GM18526 (cell line): ENCODE measurements around the gene CAMK2B.

ENCODE experiments used
- POLR2A ChIP-seq: IDR thresholded peaks from 3 replicates; pipeline ENCODE4 v1.6.1; 2011; ENCODE audit not compliant: insufficient read length; ENCODE audit errors: extremely low read depth

CAMK2B gene

DNA sequence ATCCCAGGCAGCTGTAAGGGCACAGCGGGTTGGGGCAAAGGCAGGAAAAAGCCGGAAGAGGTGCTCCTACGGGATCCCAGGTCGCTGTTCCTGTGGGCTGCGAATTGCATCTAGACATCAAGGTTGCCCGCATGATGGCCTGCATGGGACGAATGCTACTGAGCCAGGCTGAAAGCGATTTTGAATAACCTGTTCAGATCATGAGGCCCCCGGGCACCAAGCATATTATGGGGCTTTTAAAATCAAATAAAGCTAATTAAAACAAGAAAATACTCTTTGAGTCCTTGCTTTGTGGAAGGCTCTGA lies 37.1 kb downstream of the CAMK2B start:
- no peak for TF ChIP-seq POLR2A

DNA sequence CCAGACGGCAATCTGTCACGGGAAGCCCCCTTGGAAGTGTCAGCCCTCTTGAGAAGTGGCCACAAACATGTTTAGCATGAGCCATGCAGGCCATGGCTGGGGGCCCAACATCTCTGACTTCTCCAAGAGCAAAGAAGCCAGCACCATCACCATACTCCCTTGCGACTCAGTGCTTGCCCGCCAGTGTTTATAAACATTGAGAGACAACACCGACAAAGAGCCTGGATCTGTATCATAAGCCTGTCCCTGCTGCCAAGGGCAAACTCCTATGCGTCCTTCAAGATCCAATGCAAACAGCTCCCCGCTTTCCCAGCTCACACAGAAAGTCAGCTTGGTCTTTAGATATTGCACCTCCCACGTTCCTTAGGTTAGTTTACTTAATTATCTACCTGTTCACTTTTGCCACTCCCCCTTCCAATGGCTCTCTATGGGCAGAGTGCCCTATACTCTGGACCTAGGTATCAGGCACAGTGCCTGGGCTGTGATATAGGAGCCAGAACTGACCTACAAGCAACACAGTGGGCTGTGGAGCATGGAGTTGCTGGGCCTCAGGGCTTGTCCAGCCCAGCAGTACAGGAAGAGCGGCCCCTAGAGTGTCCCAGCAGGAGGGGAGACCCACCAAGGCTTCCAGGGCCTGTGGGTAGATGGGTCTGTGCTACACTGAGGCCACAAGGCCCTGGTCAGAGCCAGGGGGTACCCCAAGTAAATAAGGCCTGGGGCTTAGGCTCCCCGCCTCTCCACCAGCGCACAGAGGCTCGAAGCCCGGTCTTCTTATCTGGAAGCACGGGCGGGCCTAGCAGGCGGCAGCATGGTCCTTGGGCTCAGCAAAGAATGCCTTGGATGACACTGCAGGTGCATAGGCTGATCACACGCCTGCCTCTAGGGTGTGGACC lies 37.7 kb downstream of the CAMK2B start:
- TF ChIP-seq POLR2A: no peak

DNA sequence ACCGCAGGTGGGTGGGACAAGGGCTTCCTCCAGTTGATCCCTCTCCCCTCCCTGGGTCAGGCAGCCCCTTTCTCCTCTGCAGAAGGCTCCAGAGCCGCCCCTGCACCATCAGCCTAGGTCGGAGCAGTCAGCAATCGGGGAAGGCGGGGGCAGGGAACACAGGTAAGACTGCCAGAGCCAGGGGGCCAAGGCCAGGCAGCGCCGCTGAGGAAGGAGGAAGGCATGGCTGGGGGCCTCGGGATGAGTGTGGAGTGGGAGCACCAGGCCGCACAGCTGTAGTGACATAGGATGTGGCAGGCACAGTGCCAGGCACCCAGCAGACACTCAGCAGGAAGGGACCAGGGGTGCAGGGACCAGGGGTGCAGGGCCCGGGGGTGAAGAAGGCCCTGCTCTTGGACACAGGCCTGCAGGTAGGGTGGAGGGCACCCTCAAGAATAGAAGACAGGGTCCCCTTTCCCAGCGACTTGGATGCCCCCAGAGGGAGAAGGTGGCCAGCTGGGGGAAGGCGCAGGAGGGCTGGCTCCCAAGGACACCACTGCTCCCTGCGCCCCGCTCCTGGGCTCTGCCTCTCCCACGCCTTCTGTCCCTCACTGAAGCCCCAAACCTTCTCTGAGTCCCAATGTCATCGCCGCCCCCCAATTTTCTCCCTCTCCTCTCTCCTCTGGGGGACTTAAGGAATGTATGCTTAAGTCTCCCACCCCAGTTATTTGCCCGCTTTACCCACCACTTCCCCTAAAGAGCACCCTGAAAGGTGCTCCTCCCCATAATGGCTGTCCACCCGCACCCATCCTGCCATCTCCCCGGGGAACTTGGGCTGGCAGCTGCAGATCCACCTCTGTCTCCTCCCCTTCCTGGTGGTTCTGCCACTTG lies 38.5 kb downstream of the CAMK2B start:
- TF ChIP-seq POLR2A: no peak

DNA sequence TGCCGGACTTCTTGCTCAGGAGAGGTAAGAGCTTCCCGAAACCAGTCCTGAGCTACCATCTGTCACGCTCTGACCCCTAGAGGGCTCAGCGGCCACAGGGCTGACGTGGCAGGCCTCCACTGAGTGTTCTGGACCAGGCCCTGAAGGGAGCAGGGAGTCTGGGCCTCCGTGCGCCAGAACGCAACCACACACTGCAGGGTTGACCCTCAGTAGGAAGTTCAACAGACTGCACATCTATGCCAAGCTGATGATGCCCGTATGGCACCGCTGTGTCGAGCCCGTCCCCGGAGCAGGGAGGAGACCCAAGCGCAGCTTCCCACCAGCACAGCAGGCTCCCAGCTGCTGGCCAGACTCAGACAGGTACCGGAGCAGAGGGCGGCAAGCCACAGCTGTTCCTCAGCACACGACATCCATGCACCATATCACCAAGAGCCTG lies 39.2 kb downstream of the CAMK2B start:
- no peak for TF ChIP-seq POLR2A

DNA sequence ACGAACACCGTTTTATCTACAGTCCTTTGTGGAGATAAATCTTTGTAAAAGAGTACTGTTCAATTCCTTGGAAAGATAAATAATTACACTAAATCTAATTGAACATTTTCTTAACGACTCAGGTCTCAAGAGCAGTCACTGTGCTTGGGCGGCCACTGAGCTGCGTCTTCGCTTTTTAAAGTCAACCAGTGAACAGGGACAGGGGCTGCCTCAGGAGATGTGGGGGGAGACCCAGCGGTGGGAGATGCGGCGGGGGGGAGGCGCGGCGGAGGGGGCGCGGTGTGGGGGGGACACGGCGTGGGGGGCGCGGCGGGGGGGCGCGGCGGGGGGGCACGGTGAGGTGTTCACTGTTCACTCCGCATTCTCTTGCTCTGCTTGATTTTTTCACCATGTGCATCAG lies 39.8 kb downstream of the CAMK2B start:
- no peak for TF ChIP-seq POLR2A

DNA sequence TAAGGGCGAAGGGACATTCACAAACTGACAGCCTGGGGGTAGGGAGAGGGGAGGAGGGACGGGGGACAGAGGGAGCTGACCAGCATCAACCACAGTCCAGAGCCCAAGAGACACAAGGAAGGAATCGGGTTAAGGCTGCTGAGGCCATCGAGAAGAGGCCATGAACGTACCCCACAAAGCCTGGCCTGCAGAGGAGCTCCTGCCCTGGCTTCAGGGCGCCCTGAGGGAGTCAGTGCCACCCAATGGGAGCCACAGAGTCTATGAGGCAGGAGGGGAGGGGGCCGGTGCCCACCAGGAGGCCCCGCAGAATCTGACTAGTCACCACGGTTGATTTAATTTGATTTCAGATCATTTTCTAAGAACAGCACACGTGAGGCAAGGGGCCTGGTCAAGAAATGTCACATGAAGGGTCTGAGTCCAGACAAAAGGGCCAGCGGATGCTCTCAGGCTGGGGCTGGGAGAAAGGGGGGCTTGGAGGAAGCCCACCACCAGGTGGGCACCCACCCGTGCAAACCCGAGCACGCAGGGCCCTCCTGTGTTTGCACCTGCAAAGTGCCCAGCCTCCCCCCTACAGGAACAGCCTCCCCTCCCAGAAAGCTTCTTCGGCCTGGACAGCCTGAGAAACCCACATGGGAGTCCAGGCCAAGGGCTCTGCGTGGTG lies 40.4 kb downstream of the CAMK2B start:
- no peak for TF ChIP-seq POLR2A

DNA sequence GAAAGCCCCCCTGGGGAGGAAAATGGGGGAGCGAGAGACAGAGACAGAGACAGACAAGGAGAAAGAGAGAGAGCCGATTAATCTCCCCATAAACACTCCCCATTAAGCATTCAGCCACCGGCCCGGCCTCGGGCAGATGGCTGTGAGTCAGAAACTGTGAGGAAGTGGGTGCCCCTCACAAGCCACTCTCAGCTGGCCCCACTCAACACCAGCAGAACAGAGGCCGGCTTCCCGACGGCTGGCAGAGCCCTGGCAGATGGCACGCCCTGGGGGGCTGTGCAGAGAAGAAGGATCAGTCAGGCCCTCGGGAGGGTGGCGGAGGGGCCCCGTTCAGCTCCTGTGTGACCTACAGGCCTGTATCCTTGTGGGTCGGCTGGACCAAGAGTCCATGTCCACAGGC lies 41.2 kb downstream of the CAMK2B start:
- no peak for TF ChIP-seq POLR2A

DNA sequence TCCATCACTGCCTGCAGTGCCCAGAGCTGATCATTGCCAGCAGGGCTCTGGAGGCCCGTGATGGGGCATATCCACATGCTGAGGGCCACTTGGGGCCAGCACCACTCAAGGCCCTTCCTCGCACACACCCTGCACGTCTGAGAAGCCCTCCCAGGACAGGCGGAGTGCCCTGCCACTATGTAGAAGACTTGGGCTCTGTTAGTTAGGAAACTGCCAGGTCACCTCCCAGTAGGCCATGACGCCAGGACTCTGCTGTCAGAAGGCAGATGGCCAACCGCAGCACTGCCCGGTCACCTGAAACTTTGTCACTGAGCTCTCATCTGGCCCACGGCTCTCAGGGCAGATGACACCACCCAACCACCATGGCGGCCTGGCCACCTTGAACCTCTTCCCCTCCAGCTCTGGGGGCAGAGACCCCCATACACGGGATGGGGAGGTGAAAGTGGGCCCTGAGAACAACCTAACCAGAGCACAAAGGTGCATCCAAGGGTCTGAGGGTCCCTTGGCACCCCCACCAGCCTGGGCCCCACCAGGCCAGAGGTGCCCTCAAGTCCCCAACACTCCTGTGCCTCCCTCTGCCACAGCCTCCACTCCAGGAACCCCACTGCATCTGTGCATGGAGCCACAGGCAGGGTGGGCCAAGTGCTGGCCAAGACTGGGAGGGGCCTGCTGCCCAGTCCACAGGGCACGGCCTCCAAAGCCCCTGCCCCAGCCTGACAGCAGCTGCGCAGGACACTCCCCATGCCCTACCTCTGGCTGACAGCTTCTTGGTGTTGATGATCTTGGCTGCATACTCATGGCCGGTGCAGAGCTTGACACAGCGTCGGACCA lies 41.8 kb downstream of the CAMK2B start:
- TF ChIP-seq POLR2A: no peak

DNA sequence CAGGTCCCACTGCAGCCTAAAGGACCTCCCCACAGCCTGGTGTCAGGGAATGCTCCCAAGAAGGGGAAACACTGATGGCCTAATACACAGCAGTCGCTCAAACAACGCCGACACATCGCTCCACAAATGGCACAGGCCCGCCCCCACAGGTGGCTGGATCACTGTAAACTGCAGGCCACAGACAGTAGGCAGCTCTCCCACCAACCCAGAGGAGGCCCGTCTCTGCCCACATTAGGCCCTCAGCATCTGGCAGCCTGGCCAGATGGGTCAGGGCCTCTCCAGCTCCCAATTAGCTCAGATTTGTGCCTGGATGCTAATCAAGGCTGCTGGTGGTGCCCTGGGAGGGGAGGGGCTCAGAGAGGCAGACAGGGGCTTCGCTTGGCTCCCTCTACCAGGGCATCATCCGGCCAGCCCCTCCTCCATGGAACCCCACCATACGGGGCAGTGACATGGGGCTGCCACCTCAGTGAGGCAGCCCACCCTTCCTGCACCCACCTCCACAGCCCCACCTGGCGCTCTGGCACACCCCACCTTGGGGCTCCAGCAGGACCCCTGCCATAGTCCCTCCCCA lies 42.7 kb downstream of the CAMK2B start:
- TF ChIP-seq POLR2A: no peak

DNA sequence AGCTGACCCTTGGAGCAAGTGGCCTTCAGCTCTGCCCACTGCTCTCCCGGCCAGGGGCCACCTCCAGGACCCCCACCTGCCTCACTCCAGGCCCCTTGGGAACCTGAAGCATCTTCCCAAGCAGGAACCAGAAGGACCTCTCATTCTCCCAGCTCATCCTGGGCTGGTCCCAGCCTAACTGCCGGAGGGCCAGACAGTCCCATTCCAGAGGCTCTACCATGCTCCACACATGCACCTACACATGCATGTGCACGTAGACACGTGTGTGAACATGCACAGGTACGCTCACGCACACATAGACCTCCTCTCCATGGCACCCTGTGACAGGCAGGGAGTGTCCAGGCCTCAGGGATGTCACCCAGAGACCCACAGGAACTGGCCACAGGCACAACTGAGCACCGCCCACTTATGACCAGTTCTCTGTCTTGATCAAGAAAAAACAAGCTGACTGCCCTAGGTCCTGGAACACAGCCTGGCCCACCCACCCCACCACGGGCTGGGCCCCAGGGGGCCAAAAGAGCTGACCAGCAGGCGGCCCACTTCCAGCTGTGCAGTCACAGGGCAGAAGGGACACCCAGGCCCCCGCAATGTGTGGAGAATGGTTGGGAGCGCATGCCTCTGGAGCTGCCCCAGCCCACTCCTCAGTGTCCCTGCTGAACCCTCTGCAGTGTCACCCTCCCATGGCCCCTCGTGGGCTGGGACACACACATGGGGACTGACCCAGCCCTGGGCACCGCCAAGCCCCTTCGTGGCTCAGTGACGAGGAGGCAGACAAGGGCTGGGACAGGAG lies 43.4 kb downstream of the CAMK2B start:
- TF ChIP-seq POLR2A: no peak

DNA sequence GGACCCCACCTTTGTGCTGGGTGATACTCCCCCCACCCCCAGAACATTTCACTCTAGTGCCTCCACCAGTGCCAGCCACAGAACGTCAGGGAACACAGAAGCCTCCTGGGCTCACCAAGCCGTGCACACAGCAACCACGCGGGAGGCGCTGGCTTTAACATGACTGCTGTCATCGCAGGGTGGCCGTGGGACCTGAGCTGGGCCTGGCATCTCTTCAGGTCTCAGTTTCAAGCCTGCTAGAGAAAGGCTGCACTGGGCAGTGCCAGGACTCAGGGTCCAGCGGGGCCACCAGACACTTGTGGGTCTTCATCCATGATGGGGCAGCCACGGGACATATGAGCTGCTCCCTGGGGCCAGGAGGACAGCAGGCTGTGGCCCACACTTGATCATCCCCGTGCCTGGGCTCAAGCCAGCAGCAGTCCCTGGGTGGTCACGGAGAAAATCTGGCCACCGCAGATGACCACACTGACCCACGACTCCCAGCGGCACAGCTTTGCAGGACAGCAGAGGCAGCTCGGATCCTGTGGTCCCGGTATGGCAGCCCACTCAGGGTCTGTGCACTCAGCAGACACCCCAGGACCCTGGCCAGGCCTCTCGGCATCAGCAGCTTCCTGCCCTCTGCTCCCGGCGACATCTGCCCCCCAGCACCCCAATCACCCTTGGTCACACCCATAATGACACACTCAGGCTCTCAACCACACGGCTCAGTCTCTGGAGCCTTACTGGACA lies 44.2 kb downstream of the CAMK2B start:
- TF ChIP-seq POLR2A: no peak

DNA sequence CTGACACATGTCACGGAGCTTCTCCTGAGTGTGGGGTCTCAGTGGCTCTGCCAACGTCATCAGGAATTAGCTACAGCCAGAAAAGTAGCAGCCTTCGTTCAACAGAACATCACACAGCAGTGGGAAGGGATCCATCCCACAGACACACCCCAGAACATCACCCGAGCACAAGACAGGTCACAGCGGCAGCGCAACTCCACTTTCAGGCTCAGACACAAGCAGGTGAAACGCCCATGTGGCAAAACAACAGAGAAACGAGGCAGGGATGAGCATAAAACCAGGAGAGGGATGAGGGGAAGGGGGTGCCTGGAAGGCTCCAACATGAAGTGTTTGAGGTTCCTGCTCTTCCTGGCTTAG lies 44.8 kb downstream of the CAMK2B start:
- TF ChIP-seq POLR2A: no peak

DNA sequence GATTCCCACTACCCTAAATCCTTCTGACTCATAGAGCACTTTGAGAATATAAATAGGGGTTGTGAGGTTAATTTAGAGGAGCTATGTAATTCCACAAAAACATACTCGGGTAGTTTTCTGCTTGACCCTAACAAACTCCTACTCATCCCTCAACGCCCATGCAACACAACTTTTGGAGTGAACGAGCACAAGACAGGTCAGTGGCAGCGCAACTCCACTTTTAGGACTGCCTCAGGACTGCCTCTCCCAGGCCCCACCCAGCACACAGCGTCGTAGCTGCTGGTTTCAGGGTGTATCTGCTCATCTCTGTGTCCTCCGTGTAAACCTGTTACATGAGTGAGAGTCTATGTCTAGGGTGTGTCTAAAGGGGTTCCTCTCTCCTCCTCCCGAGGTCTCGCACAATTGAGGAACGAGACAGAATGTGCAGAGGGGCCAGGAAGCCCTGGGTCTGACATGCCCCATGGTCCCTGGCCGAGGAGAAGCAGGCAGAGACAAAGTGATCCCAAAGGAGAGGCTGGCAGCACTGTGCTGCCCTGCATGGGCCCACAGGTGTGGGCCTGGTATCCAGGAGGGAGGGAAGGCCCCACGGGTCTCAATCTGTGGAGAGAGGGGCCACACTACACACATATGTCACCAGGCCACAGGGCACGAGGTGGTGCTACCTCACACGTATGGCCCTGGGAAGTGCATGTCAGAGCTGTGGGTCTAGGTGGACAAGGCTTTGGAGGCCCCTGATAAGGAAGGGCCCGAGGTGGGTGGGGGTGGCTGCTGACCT lies 45.5 kb downstream of the CAMK2B start:
- no peak for TF ChIP-seq POLR2A

DNA sequence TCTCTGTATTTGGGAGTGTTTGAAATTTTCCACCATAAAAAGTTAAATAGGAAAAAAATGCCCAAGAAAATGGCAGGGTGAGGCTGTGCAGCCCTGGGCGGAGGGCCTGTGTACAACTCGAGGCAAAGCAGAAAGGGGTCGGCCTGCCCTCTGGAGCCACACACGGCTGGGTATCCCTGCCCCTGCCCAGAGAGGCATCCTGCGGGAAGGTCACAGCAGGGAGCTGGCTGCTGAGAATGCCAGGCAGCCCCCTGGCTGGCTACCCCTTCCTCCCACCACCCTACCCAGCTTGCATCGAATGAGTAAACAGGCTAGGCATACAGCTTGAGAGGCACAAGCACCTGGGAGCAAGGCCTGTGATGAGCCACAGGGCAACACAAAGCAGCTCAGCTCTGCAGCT lies 46.1 kb downstream of the CAMK2B start:
- TF ChIP-seq POLR2A: no peak
